Neural crest cell (in vitro differentiated cells): ENCODE measurements around the gene RFNG. TPM values are rescaled to one million over a fixed set of nuclear protein-coding genes. Genes with fewer than 3 reads are reported as not detected.

Experiments used
- DNase-seq: peaks from one replicate; pipeline ENCODE4 v3.0.0; 2021; ENCODE audit warnings: low read depth, mixed read lengths, low spot score
- H3K27ac Mint-ChIP-seq: one replicate; pipeline ENCODE4 v1.8.0; 2021; ENCODE audit warnings: mild to moderate bottlenecking, mixed read lengths; ENCODE audit not compliant: unreplicated experiment
- H3K27me3 Mint-ChIP-seq: 2 replicates; pipeline ENCODE4 v1.8.0; 2021; ENCODE audit warnings: low read depth, mild to moderate bottlenecking, mixed read lengths
- H3K36me3 Mint-ChIP-seq: 2 replicates; pipeline ENCODE4 v1.8.0; 2021; ENCODE audit warnings: low read depth, mild to moderate bottlenecking, mixed read lengths
- H3K4me1 Mint-ChIP-seq: 2 replicates; pipeline ENCODE4 v1.8.0; 2021; ENCODE audit warnings: mixed read lengths
- H3K4me3 Mint-ChIP-seq: one replicate; pipeline ENCODE4 v1.8.0; 2021; ENCODE audit warnings: mild to moderate bottlenecking, mixed read lengths
- H3K9me3 Mint-ChIP-seq: 2 replicates; pipeline ENCODE4 v1.8.0; 2021; ENCODE audit warnings: mixed read lengths
- CTCF ChIP-seq: fragments of 200-600 bp; sonication (generic); conservative IDR thresholded peaks from 2 replicates; pipeline ENCODE4 v1.5.0; 2021; ENCODE audit warnings: antibody characterized with exemption, mild to moderate bottlenecking
- total RNA-seq: library from RNA; stranded (reverse); gene quantifications from 2 replicates; pipeline ENCODE4 v1.2.1, GENCODE V29; 2021

The RFNG gene
- total RNA-seq, 1 donor from 2014 or later: 46.0 TPM

GRCh38 chr17:82020572-82021106 lies 31.0 kb downstream of the RFNG start:
- no peak for DNase-seq
- Mint-ChIP-seq H3K36me3 (no peaks in the 10 kb centered on the region), H3K4me3 (peak overlapping the region; percentile 97), H3K4me1 (peaks cover 15% of the 10 kb centered on the region), H3K27me3 (peaks cover 6% of the 10 kb centered on the region), H3K9me3 (no peaks in the 10 kb centered on the region), H3K27ac (no peak overlapping the region)
- no peak for TF ChIP-seq CTCF

- peak; percentile 80 for TF ChIP-seq CTCF
- peak; percentile 78 for DNase-seq
- H3K36me3 Mint-ChIP-seq: no peaks in the 10 kb centered on the region
- H3K9me3 Mint-ChIP-seq: no peaks in the 10 kb centered on the region
- no peak overlapping the region for H3K27ac Mint-ChIP-seq
- H3K4me3 Mint-ChIP-seq: peak overlapping the region; percentile 97
- H3K27me3 Mint-ChIP-seq: peaks cover 6% of the 10 kb centered on the region
- H3K4me1 Mint-ChIP-seq: peaks cover 15% of the 10 kb centered on the region
These were observed 31.7 kb downstream of the RFNG start for GRCh38 chr17:82019690-82020571.

- peaks cover 13% of the 10 kb centered on the region for H3K4me1 Mint-ChIP-seq
- peak overlapping the region; percentile 74 for H3K4me3 Mint-ChIP-seq
- no peak for TF ChIP-seq CTCF
- no peaks in the 10 kb centered on the region for H3K9me3 Mint-ChIP-seq
- peak overlapping the region; percentile 19 for H3K27ac Mint-ChIP-seq
- peaks cover 6% of the 10 kb centered on the region for H3K27me3 Mint-ChIP-seq
- no peaks in the 10 kb centered on the region for H3K36me3 Mint-ChIP-seq
- DNase-seq: no peak
These were observed 32.5 kb downstream of the RFNG start for GRCh38 chr17:82018989-82019689.

- Mint-ChIP-seq H3K36me3 (no peaks in the 10 kb centered on the region), H3K27ac (peak overlapping the region; percentile 19), H3K4me3 (peak overlapping the region; percentile 74)
These were observed 33.2 kb downstream of the RFNG start for GRCh38 chr17:82018152-82018988.

More at GRCh38 chr17:82018152-82018988, 33.2 kb downstream of the RFNG start:
- DNase-seq: no peak
- no peaks in the 10 kb centered on the region for H3K9me3 Mint-ChIP-seq
- peaks cover 8% of the 10 kb centered on the region for H3K4me1 Mint-ChIP-seq
- peaks cover 6% of the 10 kb centered on the region for H3K27me3 Mint-ChIP-seq
- no peak for TF ChIP-seq CTCF
